Lower lobe of right lung (tissue), 2 donors: ENCODE results near the gene C1orf115. TPM values are rescaled to one million over a fixed set of nuclear protein-coding genes. Genes with fewer than 3 reads are reported as not detected.
"Not testable (repeated sequence)": the region's sequence is repeated elsewhere in the genome, so short reads cannot be mapped to it uniquely, and the experiment has no call there.

Source experiments
- ATAC-seq, 2 donors: fragments of 200-7000 bp; cut with Tn5 transposase; one replicate each; pipeline ENCODE4 v1.9.1; 2020 to 2022; ENCODE audit warnings: mild to moderate bottlenecking in 2 of 2, moderate library complexity in 2 of 2
- DNase-seq: peaks from one replicate; pipeline ENCODE4 v3.0.0-alpha.2; 2020
- H3K27ac ChIP-seq: fragments of 200-600 bp; one replicate; pipeline ENCODE4 v1.8.0; 2022
- H3K27me3 ChIP-seq: fragments of 200-600 bp; one replicate; pipeline ENCODE4 v1.8.0; 2022; ENCODE audit warnings: low read depth
- H3K36me3 ChIP-seq: fragments of 200-600 bp; one replicate; pipeline ENCODE4 v1.8.0; 2022; ENCODE audit warnings: mild to moderate bottlenecking
- H3K4me1 ChIP-seq: fragments of 200-600 bp; one replicate; pipeline ENCODE4 v1.8.0; 2022
- H3K4me3 ChIP-seq: fragments of 200-600 bp; one replicate; pipeline ENCODE4 v1.8.0; 2022; ENCODE audit warnings: mild to moderate bottlenecking
- H3K9me3 ChIP-seq: fragments of 200-600 bp; one replicate; pipeline ENCODE4 v1.8.0; 2022
- intact Hi-C: fragments of 100-400 bp; cut with DNase I; formaldehyde crosslinking; loops from one replicate; pipeline ENCODE4 v1.11.0; 2022
- total RNA-seq: library from RNA; stranded (reverse); fragmentation: NEBNext Ultra II Directional; extraction: Animal tissue kit (Norgen Biotek cat#: 25700); gene quantifications from one replicate; pipeline ENCODE4 v1.2.1, GENCODE V29; 2021
- TF ChIP-seq, protein P1 (sequence below): fragments of 200-600 bp; IDR thresholded peaks from one replicate; pipeline ENCODE4 v1.8.0; 2022; ENCODE audit warnings: antibody characterized with exemption, mild to moderate bottlenecking
- donor health status: DM: no; HTN: yes; CAD: no; lungs with severe emphysema.

C1orf115 gene
- total RNA-seq, 1 donor from 2014 or later, result 26.3 TPM

GRCh38 chr1:220708936-220709801 lies 19.0 kb downstream of the C1orf115 start:
- no peaks in the 10 kb centered on the region for H3K27me3 ChIP-seq
- ATAC-seq (peak in 1 of 2 donors; percentile 19), DNase-seq (no peak)
- intact Hi-C loops, result no loop called here
- H3K4me1 ChIP-seq, result no peaks in the 10 kb centered on the region
- TF ChIP-seq, protein P1, sequence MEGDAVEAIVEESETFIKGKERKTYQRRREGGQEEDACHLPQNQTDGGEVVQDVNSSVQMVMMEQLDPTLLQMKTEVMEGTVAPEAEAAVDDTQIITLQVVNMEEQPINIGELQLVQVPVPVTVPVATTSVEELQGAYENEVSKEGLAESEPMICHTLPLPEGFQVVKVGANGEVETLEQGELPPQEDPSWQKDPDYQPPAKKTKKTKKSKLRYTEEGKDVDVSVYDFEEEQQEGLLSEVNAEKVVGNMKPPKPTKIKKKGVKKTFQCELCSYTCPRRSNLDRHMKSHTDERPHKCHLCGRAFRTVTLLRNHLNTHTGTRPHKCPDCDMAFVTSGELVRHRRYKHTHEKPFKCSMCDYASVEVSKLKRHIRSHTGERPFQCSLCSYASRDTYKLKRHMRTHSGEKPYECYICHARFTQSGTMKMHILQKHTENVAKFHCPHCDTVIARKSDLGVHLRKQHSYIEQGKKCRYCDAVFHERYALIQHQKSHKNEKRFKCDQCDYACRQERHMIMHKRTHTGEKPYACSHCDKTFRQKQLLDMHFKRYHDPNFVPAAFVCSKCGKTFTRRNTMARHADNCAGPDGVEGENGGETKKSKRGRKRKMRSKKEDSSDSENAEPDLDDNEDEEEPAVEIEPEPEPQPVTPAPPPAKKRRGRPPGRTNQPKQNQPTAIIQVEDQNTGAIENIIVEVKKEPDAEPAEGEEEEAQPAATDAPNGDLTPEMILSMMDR, result no peak
- H3K9me3 ChIP-seq, result no peaks in the 10 kb centered on the region
- H3K4me3 ChIP-seq, result no peak overlapping the region
- no peak overlapping the region for H3K27ac ChIP-seq
- no peaks in the 10 kb centered on the region for H3K36me3 ChIP-seq

DNA sequence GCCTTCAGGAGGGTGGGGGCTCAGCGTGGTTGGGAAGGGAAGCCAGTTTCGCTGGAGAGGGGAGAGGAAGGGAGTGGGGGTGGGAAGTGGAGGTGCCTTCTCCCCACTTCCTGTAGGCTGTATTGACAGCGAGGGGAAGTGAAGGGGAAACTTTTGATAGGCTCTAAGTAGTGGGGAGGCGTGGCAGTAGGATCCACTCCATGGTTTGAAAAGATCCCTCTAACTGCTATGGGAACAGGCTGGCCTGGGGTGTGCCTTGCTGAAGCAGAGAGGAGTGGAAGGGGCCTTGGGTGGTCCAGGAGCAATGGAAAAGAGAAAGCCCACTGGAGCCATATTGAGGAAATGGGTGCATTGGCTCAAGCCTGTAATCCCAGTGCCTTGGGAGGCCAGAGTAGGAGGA lies 20.2 kb downstream of the C1orf115 start:
- TF ChIP-seq, protein P1, result no peak
- no peak overlapping the region for H3K4me3 ChIP-seq
- ATAC-seq (peak in 1 of 2 donors; percentile 16), DNase-seq (no peak)
- H3K9me3 ChIP-seq, result no peaks in the 10 kb centered on the region
- no peak overlapping the region for H3K27ac ChIP-seq
- H3K36me3 ChIP-seq, result no peaks in the 10 kb centered on the region
- H3K4me1 ChIP-seq, result no peaks in the 10 kb centered on the region
- intact Hi-C loops, result no loop called here
- H3K27me3 ChIP-seq, result no peaks in the 10 kb centered on the region

DNA sequence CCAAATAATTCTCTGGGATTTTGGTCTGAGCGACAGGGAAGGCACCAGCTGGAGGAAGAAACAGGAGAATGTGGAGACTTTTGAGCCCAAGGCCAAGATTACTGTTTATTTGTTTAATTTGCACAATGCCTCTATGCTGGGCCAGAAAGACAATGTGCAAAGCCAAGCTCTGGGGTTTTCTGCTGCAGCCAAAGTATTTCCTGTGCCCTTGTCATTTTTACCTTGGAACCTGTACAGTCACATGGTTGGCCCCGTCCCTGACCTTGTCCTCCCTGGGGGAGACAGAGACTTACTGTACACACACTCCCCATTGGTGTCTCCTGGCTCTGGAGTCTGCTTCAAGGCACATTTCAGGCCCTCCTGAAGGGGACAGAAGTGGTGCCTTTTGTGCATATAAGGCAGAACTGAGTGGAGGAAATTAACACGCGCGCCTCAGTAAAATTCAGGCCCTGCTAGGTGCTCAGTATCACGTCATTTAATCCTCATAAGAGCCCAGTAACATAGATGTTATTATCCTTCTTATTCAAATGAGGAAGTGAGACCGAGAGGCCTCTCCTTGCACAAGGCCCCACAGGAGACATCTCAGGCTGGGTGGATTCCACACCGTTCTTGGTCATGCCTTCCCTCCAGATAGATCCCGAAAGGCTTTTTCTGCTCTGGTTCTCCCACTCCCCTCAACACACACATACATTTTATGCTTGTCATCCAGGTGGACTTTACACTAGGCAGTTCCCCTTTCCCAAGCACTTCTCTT lies 21.1 kb downstream of the C1orf115 start:
- Histone ChIP-seq H3K27ac (no peak overlapping the region), H3K27me3 (no peaks in the 10 kb centered on the region), H3K9me3 (no peaks in the 10 kb centered on the region), H3K36me3 (no peaks in the 10 kb centered on the region), H3K4me1 (no peaks in the 10 kb centered on the region), H3K4me3 (no peak overlapping the region)
- TF ChIP-seq, protein P1, result no peak
- intact Hi-C loops, result no loop called here
- DNase-seq, result no peak
- ATAC-seq, result peak; percentile 36 to 54

- H3K27me3 ChIP-seq, H3K4me3 ChIP-seq, H3K36me3 ChIP-seq, intact Hi-C loops, H3K4me1 ChIP-seq, ATAC-seq, DNase-seq, H3K9me3 ChIP-seq, H3K27ac ChIP-seq: not testable (repeated sequence)
These were observed 25.8 kb downstream of the C1orf115 start for GRCh38 chr1:220715986-220716385.

GRCh38 chr1:220717800-220718640 lies 27.9 kb downstream of the C1orf115 start:
- Histone ChIP-seq H3K27ac (no peak overlapping the region), H3K27me3 (no peaks in the 10 kb centered on the region), H3K4me1 (no peaks in the 10 kb centered on the region), H3K36me3 (no peaks in the 10 kb centered on the region), H3K4me3 (no peak overlapping the region), H3K9me3 (no peaks in the 10 kb centered on the region)
- ATAC-seq (no peak), DNase-seq (no peak)
- TF ChIP-seq, protein P1, result no peak
- intact Hi-C loops, result no loop called here

GRCh38 chr1:220721266-220721665 lies 31.1 kb downstream of the C1orf115 start:
- DNase-seq, H3K4me3 ChIP-seq, ATAC-seq, H3K4me1 ChIP-seq, H3K27ac ChIP-seq, H3K27me3 ChIP-seq, H3K36me3 ChIP-seq, H3K9me3 ChIP-seq, intact Hi-C loops: not testable (repeated sequence)
